NCI-H2081 treated with DMSO at 0.1 percent for 48 hours (cell line): Measurements from ENCODE around the gene BACH2.
A peak's percentile ranks its signal among the peaks of the same experiment; 100 is the strongest.

Experiments
- DNase-seq: peaks from one replicate; lab custom pipeline; 2025; lab: John Stamatoyannopoulos, UW

The BACH2 gene

DNA sequence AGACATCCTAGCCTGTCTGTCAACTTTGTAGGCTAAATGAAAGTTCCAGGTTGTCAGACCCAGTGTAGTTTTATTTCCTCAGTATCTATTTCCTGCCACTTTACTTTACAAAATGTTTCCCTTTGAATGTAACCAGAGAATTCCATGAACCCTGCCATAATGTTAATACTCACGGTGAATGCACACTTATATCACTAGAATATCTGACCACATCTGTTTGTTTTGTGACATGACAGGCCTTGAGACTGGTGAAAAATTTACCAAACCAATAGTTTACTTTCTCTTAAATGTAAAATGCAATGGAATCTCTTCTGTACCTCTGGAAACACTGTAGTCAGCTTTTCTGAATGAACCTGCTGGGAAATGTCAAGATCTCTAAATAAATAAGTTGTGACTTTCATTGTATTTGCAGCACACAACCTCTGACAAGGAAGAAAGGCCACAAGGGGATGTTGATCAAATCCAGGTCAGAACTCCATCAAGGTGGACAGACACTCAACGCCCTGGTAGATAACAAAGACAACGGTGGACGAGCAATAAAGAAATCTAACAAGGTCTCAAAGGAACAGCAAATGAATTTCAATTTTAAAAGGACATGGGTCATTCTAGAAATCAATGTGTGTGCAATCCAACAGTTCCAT is 59.2 kb downstream of the BACH2 start:
- DNase-seq: no peak

DNA sequence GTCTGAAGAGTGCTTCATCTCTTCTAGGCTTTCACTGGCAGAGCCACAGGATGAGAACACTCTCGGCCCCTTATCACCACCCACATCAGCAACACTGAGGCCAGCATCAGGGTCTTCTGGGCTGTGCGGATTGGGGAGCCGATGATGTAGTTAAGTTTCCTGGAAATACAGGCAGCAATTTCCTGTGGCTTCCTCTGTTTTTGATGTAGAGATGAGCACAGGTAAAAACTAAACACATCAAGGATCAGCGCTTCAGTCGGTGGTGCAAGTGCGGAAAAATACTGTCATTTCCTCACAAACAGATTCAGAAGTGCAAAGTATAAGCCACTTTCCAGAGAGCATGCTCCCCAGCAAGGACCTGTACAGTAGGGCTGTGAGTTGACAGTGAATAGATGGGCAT is 62.6 kb downstream of the BACH2 start:
- no peak for DNase-seq

DNA sequence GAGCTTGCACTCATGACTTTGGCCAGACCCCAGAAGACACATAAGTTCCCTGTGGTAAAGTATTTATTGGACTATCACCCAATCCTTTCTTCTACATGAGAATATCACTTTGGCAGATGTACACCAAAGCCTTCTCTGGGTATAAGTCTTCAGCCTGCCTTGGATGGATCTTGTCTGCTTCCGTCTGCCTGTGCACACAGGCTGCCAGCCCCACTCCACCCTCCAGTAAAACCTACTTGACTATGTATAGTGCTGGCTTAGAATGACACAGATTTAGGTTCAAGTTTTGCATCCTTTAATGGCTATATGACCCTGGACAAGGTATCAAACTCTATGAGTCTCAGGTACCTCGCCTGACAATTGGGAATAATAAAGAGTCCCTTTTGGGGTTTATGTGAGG is 63.4 kb downstream of the BACH2 start:
- DNase-seq: no peak

DNA sequence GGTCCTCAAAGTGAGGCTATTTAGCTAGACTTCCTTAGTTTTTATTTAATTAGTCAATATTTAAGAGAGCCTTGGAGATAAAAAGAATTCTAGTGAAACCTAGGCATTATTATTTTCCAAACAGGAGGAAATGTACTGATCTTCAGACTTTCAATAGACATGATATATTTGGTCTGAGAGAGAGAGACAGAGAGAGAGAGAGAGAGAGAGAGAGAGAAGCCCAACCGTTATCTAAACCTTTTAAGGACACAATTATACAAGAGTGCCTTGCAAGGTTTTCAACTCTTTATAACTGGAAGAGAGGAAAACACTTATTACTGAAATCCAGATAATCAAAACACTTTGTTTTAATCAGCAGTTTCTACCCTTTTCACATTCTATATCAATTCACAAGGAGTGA is 64.8 kb downstream of the BACH2 start:
- DNase-seq: no peak

DNA sequence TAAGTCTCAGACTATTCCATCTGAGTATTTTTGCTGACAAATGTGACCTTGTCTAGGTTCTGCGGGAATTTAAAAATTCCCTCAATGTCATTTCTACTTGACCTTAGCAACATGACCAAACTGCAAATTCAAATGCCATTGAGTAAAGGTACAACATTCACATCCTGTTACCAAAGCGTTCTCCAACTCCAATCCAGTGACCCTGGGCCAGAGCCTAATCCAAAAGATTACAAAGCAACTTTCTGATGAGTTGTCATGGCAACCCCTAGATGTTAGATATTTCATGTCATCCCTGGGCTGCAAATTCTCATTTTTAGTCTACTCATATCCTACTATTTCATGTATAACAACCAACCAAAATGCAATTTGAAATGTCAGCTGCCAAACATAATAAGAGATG is 65.3 kb downstream of the BACH2 start:
- DNase-seq: no peak

DNA sequence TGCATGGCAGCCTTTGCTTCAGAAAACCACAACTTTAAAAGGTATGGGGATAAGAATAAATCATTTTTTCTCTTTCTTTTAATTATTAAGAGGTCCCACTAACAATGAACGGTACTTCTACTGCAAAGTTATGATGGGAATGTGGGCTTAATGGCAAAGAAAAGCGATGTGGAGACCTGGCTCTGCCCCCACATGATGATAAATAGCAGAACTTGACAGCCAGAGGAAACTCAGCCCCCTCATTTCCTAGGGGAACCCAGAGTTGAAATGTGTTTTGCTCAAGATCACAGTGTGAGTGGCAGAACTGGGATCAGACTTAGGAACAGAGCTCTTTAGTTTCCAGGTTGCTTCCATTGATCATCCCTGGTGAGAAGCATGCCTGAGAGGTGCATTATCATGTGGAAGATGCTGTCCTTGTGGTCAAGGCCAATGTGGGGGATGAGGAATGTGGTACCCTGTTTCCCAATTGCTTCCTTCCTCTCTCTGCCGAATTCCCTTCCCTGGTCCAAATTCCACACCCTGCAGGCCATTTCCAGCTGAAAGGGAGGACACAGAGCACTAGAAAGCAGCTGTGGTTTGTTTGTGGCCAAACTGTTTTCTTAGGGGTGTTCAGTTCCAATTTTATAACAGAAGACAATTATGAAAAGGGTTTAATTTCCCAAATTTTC is 66.0 kb downstream of the BACH2 start:
- no peak for DNase-seq

DNA sequence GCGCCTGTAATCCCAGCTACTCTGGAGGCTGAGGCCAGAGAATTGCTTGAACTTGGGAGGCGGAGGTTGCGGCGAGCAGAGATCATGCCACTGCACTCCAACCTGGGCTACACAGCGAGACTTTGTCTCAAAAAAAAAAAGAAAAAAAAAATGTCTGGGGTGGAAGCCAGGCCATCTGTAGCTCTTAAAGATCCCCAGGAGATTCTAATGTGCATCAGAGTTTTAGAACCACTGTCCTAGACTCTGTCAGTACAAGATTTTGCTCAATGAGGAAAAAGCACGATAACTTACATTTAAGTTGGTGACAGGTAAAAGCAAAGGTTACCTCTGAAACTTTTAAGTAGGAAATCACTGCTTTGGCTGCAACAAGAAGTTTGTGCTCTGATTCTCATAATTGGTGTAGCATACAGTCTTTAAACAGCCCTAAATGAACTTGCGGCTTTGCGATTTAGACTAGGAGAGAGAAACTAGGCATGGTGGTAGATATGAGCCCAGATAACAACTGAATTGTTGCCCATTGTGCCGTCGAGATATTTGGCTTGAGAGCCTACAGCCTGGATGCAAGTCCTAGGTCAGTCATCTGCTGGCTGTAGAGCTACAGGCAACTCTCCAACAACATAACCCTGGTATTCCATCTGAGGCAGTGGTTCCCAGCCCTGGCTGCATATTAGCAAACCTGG is 67.2 kb downstream of the BACH2 start:
- DNase-seq: no peak

DNA sequence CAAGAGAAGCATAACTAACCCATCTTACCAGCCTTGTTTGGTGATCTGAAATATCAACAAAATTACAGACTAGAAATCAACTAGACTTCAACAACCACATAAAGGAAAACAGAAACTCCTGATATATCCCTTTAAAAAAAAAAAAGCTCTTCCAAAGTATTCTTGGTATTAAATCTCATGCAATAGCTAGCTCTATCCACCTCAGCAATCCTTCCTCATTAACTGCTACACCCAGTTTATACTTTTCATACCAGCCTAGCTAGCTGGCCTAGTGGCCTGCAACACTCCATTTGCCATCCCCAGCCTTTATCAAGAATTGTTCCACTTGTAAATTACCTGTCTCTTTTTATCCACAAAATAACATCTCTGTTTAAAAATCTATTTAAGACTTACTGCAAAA is 69.0 kb downstream of the BACH2 start:
- DNase-seq: no peak

DNA sequence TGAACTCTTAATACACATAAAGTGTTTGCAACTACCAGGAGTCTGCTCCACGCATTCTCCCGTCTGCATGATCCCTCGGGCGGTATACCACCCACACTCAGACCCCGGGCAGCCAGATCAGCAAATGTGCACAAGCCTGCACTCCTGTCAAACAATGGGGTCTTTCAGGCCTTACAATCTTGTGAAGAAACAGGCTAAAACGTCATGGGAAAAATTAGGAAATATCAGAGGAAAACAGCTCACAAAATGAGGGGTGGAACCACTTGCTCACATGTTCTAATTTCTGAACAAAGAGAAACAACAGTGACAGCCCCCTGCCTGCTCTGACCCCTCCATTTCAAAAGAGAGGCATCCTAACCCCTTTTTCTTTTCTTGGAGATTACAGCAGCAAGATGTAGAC is 69.4 kb downstream of the BACH2 start:
- no peak for DNase-seq

DNA sequence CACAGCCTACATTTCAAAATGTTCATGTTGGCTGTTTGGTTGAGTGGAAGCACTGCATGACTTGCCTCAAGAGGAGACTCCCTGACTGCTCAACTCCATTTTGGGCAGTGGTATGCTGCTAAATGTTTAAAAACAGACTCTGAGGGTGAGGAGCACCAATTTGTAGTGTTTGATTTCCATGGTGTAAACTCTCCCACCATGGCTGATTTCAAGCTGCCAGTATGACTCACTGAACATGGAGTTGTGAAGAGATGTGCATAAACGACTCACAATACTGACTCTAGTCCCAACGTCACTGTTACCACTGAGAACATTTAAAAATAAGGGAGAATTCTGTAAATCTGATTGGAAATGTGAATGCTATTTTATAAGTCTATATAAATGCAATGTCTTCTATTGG is 70.4 kb downstream of the BACH2 start:
- DNase-seq: no peak

DNA sequence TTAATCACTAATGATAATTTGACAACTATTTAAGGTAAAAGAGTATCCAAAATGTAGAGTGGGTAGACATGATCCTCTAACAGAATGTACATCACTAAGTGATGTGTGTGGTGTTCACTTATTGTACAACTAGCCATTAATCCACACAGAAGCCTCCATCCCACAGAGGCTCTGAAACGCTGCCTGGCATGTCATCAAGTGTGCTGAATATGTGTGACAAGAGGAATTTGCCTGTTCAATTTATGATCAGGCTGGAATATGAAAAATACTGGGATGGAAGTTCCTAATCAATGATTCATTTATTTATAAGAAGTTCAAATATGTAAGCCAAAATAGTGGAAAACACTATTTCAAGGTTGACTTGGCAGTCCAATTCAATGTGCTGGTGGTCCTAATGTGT is 72.4 kb downstream of the BACH2 start:
- no peak for DNase-seq

DNA sequence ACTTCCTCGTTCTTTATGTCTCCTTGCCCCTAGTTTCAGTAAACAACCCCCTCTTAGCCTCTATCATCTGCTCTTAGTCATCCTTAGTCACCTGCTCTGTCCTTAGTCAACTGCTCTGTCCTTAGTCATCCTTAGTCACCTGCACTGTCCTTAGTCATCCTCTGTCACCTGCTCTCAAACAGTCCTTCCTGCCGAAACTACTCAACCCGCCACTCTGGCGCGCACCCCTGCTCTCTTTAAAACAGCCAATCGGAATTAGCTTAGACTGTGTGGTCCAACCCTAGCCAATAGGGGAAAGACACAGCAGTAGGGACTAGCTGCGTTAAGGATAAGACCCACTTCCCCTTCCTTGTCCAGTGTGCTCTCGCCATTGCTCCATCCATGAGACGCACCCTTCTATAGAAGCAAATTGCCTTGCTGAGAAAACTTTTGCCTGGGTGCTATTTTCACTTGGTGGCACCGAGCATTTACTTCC is 73.9 kb downstream of the BACH2 start:
- no peak for DNase-seq

DNA sequence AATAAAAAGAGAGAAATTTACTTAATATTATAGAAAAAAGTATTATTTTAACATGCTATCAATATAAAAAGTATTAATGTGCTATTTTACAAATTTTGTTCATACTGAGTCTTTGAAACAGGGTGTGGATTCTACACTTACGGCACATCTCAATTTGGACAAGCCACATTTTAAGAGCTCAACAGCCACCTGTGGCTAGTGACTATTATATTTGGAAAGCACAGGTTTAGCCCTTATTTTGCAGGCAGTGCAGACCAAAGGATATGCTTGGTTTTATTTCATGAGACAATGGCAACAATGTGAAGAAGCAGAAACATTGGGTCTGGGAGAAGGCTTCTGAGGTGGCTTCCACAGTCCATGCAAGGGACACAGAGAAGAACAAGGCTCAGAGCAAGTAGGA is 74.6 kb downstream of the BACH2 start:
- no peak for DNase-seq

DNA sequence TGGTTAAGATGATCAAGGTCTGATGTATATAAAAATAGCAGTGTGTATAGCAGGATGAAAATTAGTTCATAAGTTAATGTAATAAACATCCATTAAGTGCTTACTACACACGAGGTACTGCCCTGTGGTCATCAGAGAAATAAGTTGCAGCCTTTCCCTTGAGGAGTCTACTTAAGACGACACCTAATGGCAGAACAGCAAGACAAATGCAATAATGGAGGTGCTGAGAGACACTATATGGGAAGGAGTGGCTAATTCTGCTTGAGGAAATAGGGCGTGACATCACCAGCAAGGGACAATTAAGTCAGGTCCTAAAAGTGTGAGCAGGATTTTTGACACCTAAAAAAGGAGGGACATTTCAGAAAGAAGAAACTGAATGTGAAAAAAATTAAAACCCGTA is 75.2 kb downstream of the BACH2 start:
- no peak for DNase-seq

DNA sequence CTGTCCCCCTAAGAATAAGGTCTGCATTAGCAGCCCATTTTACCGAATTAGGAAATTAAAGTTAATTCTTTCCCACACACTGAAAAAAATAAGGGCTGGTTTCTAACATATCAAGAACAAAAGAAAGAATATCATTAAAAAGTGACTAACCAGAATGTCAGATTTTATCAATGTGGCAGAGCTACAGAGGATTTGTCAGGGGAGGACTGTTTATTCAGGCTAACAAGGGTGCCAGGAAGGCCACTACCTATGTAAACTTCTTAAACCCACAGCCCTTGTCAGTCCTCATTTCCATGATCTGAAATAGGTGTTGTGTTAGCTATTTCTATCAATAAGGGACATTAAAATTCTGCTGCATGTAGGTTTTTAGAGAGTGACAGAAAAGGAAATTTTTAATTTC is 76.4 kb downstream of the BACH2 start:
- no peak for DNase-seq

DNA sequence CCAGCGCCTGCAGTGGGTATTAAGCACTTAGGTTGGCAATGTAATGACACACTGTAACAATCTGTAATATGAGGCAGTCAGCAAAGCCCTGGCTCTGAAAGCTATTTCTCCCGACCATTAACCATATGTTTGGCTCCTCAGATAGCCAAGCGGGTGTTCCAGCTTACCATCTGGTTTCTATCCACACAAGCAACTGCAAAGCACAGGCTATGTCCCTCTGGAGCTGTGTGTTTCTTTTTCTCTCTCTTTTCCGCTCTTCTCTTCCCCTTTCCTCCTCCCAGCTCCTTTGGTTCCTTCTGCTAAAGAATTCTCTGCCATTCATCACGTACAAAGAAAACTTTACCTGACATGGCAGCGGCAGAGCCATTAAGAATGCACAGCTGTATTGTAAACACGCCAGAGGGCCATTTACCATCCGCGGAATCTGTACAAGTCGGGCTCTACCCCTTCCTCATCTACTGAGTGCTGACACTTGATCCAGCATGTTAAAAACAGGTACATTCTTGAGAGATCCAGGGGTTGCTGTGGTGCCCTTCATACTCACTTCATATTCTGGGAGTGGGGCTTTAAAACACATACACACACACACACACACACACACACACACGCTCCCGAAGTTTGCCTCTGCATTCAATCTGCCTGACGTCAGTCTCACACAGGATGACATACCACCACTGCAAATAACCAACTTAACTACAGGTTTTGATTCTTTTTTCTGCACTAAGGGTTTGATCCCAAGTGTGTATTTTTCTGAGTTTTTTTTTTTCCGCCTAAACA is 77.2 kb downstream of the BACH2 start:
- DNase-seq: peak; percentile 66

DNA sequence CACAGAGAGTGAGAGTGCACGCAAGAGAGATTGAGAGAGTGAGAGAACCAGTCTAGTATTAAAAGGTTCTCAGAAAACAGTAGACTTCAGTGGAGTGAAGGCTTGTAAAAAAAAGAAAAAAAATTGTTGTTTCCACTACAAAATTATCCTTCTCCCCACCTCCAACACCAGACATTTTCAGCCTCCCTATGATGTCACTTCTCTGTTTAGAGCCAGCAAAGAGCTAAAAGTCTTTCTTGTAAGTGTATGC is 77.8 kb downstream of the BACH2 start:
- DNase-seq: no peak

DNA sequence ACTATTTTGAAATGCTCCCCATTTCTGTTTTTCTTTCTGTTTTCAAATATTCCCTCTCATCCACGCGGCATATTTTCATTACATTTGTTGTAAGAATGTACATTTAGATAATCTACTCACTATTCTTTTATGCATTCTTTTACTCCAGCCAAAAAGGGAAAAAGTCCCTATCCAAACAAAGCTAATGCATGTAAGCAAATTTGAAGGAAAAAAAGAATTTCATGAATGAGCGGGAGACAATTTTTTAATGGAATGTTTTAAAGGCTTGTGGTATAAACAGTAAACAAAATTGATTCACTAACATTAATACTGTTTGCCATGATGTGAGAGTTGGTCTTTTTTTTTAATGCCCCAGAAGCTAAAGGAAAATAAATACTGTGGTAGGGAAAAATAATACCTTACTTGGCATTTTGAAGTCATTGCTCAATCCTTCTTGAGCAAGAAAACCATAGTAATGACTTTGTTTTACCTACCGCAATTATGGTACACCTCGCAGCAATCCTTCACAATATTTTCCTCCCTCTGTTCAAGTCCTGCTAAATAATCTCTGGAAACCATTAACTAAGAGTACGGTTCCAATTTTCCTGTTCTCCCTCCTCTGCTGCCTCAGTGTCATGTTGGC is 79.0 kb downstream of the BACH2 start:
- DNase-seq: no peak

DNA sequence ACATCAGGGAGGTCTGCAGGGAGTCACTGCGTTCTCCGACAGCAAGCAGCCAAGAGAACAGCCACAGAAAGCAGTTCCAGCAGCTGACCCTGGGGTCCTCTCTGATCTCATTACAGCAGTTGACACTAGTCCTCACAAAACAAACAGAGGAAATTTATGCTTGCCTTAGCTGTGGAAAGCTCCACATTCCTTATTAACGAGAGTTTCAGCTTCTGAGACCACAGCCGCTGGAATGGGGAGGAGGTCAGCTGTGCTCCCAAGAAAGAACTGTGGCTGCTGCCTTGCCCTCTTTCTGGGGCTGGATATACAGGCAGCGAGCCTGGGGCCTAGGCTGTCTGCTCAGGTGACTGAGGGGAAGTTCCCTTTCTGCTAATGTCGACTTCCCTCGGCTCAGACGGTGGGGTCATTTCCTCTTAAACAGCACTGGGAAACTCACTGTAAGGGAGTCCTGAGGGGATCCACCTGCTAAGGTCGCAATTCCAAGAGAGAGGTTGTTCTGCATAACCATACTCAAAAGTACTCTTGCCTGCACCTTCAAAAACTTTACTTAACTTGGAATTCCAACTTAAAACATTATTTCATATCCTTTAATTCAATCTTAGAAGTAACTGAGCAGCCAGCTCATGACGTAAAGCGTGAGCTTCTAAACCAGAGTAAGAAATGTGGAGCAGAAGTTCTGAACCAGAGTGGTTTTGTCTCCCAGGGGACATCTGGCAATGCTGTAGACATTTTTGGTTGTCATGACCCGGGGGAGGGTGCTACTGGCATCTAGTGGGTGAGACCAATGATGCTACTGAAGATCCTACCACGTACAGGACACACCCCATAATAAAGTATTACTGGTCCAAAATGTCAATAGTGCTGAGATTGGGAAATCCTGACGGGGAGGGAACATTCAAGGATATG is 80.3 kb downstream of the BACH2 start:
- no peak for DNase-seq

DNA sequence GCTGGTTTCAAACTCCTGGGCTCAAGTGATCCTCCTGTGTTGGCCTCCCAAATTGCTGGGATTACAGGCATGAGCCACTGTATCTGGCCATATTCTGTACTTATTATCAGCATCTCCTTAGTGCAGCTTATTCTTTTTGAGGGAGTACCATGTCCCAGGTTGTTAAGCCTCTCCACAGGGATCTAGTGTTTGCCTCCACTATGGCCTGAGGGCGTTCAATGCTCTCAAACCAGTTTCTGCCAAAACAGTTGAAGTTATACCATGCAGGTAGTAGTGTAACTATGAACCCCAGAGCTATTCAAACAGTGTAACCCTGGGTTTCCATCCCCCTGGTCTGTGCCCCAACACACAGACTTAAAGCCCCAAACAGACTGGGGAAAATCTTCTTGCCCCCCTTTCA is 81.7 kb downstream of the BACH2 start:
- DNase-seq: no peak

DNA sequence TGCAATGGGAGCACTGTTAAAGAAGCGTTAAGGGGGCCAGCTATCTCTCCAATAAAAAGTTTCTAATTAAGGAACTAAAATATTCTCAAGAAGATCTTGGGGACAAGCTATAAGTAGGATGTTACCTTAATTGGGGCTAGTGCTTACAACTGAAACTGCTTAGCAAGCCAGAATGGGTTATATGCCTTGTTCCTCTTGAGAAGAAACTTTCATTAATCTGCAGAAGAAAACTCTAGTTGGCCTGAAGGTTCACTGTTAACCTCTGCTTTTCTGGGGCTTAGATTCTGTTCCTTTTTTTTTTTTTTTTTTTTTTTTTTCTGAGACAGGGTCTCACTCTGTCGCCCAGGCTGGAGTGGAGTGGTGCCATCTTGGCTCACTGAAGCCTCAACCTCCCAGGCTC is 82.2 kb downstream of the BACH2 start:
- DNase-seq: no peak

DNA sequence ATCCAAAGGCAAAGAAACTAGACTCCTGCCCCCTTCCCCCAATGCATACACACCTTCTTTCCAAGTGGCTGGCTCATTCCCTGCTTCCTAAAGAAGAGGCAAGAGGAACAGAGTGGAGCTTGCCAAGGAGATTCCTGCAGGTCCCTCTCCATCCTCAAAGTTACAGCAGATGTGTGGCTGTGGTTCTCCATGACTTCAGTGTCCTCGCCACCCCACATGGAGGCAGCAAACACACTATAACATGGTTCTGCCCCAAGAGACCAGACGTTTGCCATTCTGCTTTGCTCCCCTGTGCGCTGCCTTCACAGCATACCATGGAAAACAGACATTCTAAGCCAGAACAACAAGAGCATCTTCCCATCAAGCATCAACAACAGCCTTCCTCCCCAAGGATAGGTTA is 84.4 kb downstream of the BACH2 start:
- DNase-seq: no peak
